H54 (cell line): ENCODE data around the gene ZNF18.
A peak's percentile ranks its signal among the peaks of the same experiment; 100 is the strongest.
"Not testable (repeated sequence)": the region's sequence is repeated elsewhere in the genome, so short reads cannot be mapped to it uniquely, and the experiment has no call there.

ENCODE experiments used
- DNase-seq: peaks from one replicate; pipeline ENCODE4 v3.0.0; 2011; ENCODE audit warnings: low spot score, mixed read lengths; ENCODE audit not compliant: insufficient read length
- FAIRE-seq: peaks from 3 replicates; lab custom pipeline; 2011; peaks lifted over from hg19 to GRCh38; lab: Jason Lieb, UNC
- POLR2A ChIP-seq: IDR thresholded peaks from 2 replicates; pipeline ENCODE4 v1.6.1; 2011; ENCODE audit warnings: low read depth, mild to moderate bottlenecking, low read length

Gene ZNF18

DNA sequence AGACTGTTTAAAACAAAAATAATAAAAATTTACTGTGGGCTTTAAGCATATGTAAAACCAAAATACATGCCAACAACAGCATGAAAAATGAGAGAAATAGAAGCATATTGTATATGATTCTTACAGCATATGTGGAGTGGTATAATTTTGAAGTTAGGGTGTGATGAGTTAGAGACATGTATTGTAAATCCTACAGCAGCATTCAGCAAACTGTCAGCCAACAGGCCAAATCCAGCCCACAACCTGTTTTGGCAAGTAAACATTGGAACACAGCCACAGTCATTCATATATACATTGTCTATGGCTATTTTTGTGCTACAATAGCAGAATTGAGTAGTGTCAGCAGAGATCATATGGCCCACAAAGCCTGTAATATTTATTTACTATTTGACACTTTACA lies 42.3 kb downstream of the ZNF18 start:
- DNase-seq (no peak), FAIRE-seq (no peak)
- TF ChIP-seq POLR2A: no peak

DNA sequence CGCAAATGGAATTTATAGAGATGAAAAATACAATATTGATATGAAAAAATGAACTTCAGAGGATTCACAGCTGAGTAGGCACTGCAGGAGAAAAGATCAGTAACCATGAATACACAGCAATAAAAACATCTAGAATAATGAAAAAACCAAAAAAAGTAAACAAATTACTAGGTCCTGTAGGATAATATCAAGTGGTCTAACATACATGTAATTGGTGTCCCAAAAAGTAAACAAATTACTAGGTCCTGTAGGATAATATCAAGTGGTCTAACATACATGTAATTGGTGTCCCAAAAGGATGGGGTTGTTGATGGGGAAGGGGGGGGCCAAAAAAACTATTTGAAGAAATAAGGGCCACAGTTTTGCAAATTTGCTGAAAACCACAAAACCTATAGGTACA lies 43.4 kb downstream of the ZNF18 start:
- DNase-seq (no peak), FAIRE-seq (no peak)
- no peak for TF ChIP-seq POLR2A

DNA sequence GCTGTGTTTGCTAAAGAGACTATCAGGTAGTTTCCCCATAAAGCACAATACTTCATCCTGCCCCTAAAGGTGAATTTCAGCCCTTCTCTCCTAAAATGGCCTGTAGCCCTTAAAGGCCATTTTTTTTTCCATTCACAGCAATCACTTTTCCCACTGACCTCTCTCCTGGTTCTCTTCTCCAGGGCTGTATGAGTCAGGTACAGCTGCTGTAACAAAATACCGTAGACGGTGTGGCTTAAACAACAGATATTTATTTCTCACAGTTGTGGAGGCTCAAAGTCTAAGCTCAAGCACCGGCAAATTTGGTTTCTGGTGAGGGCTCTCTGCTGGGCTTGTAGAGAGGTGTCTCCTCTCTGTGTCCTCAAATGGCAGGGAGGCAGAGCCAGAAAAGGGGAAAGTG lies 44.7 kb downstream of the ZNF18 start:
- TF ChIP-seq POLR2A: no peak
- no peak for FAIRE-seq
- DNase-seq: no peak

GRCh38 chr17:11950771-11951519 lies 46.3 kb downstream of the ZNF18 start:
- FAIRE-seq (no peak), DNase-seq (no peak)
- no peak for TF ChIP-seq POLR2A

- not testable (repeated sequence) for FAIRE-seq, DNase-seq
Observed at GRCh38 chr17:11949571-11949970, 47.7 kb downstream of the ZNF18 start.

DNA sequence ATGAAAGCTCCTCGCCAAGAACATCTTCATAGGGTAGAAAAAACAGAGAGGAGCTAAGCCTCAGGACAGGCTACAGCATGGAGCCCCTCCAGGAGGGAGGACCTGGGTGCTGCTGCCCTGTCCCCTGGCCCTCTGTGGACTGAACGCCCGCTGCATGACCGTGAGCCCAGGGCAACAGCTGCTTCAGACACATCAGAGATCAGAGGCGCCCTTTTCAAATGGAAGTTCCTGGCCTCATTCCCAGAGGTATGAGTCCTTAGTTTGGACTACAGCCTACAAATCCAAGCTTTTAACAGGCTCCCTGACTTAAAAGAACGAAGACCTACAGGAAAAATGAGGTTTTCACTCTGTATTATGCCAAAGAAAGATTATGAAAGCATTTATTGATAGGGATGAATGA lies 48.5 kb downstream of the ZNF18 start:
- no peak for TF ChIP-seq POLR2A

GRCh38 chr17:11944587-11944986 lies 52.7 kb downstream of the ZNF18 start:
- DNase-seq: peak; percentile 49
- FAIRE-seq: peak; percentile 85
- TF ChIP-seq POLR2A: no peak

More for the DNA sequence above, 48.5 kb downstream of the ZNF18 start:
- DNase-seq (peak; percentile 59), FAIRE-seq (peak; percentile 68)

- DNase-seq: no peak
- no peak for FAIRE-seq
- TF ChIP-seq POLR2A: no peak
Observed at GRCh38 chr17:11943759-11944347, 53.4 kb downstream of the ZNF18 start.

GRCh38 chr17:11943086-11943485 lies 54.2 kb downstream of the ZNF18 start:
- not testable (repeated sequence) for DNase-seq, FAIRE-seq

DNA sequence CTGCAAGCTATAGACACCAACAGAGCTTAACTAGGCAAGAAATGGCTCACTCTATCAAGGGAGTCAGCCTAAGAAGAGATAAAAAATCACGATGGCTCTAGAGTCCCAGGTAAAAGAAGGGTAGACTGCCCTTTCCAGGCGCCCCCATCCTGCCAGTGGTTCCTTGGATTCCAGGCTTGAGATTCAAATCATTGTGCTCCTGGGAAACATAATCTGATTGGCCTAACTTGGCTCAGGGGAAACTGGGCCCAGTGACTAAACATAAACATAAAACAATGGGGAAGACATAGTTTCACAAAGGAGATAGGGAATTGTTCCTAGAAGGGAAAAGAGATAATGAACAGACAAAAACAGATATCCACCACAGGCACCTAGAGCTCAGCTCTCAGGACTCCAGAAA lies 56.4 kb downstream of the ZNF18 start:
- no peak for TF ChIP-seq POLR2A
- FAIRE-seq (no peak), DNase-seq (no peak)

DNA sequence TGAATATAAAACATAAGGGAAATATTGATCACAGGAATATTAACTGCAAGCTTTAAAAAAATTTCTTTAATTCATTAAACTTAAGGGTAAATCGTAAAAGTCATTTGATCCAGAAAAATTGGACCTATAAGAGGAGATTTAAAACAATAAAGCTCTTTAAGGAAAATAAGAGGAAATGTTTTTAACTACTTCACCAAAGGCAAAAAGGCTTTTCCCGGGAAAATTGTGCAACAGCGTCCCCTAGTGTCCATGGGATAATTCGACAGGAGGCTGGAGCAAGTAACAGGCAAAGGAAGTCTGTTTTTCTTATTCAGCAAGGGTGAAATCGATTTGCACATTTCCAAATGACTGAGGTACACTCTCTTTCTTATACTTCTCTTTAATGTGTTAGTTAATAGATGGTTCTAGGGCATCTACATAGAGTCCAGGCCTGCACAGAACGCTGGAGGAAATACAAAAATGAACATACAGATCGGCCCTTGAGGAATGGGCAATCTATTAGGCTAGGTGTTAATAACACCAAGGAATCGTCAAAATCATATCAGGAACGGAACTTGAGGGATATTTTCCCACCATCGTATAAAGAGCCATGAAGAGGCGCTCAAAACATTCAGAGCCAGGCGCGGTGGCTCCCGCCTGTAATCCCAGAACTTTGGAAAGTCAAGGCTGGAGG lies 61.4 kb downstream of the ZNF18 start:
- DNase-seq: peak; percentile 33
- peak; percentile 83 for FAIRE-seq
- TF ChIP-seq POLR2A: no peak

- no peak for TF ChIP-seq POLR2A
- no peak for FAIRE-seq
- no peak for DNase-seq
Observed at GRCh38 chr17:11932337-11932898, 64.9 kb downstream of the ZNF18 start.

DNA sequence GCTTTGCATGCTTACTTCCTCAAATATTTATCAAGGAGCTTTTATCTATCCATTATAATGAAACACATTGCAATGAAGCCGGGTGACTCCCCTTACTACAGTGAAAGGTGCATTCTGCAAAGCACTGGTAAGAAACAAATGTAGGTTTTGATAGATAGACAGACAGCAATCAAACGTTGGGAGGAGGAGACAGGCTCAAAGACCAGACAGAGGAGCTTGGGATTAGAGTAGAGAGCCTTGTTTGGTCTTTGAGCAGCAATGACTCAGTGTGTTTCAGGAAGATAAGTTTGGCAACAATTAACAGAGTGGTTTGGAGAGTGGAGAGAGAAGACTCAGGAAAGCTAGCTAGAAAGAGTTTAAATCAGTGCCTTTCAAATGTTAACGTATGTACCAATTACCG lies 68.8 kb downstream of the ZNF18 start:
- TF ChIP-seq POLR2A: no peak
- DNase-seq (no peak), FAIRE-seq (no peak)
